ENCODE measurements around the gene PINLYP. TPM values are rescaled to one million over a fixed set of nuclear protein-coding genes. Genes with fewer than 3 reads are reported as not detected.

The PINLYP gene
- total RNA-seq, 1 experiment from 2014 or later: 0.17 TPM

GRCh38 chr19:43592800-43593350 lies 17.3 kb downstream of the PINLYP start:
- no TSS peak for BruUV-seq (replicated peaks)
- Histone ChIP-seq H3K36me3 (ENCODE audit: control insufficient read depth in 1 of 2, insufficient read depth in 2 of 2, low read length in 2 of 2) (peaks cover 8 to 9% of the 10 kb centered on the region in 2 experiments; a peak in 3 of 4 replicates), H3K27me3 (ENCODE audit: insufficient read depth, low read length) (no peaks in the 10 kb centered on the region), H2AFZ (ENCODE audit: low read depth, low read length, poor library complexity, severe bottlenecking) (no peak overlapping the region), H4K20me1 (ENCODE audit: insufficient read depth) (no peaks in the 10 kb centered on the region), H3K27ac (ENCODE audit: low read depth, low read length) (no peak overlapping the region), H3K4me2 (ENCODE audit: low read length) (no peak overlapping the region), H3K9me3 (ENCODE audit: control insufficient read depth in 1 of 2, insufficient read depth in 1 of 2, low read depth in 1 of 2, low read length in 2 of 2) (no peaks in the 10 kb centered on the region), H3K4me1 (ENCODE audit: control insufficient read depth in 1 of 2, insufficient read depth in 2 of 2, low read length in 2 of 2) (peaks cover 7 to 23% of the 10 kb centered on the region in 2 experiments; a peak in 3 of 4 replicates), H3K9ac (ENCODE audit: low read length) (no peak overlapping the region), H3K9me2 (ENCODE audit: insufficient read depth) (no peaks in the 10 kb centered on the region), H3K79me2 (ENCODE audit: insufficient read depth, low read length) (peaks cover 38% of the 10 kb centered on the region), H3K4me3 (replicated peaks in 1 of 2; ENCODE audit: low read depth in 1 of 2, low read length in 2 of 2) (no peak overlapping the region)
- POLR2A ChIA-PET: no interaction called here
- CTCF ChIA-PET: no interaction called here
- intact Hi-C loops (cut with micrococcal nuclease): loop anchor here (5.0 kb wide), 1 partner anchor 161 kb away; no protein-coding TSS in a partner anchor
- TF ChIP-seq ZFX (IDR thresholded peaks at IDR 0.05) (no peak), POLR2A (IDR thresholded peaks at IDR 0.05; ENCODE audit: borderline replicate concordance, extremely low read depth, insufficient read depth, insufficient read length) (no peak), EZH2 (IDR thresholded peaks at IDR 0.05) (no peak), ELF1 (IDR thresholded peaks at IDR 0.05; ENCODE audit: borderline replicate concordance, low read depth) (no peak), CBX3 (IDR thresholded peaks at IDR 0.05; ENCODE audit: low read depth) (no peak), ZBTB33 (IDR thresholded peaks at IDR 0.05; ENCODE audit: extremely low read depth, insufficient replicate concordance, low read length) (no peak), JUND (IDR thresholded peaks at IDR 0.05) (no peak), CEBPB (IDR thresholded peaks at IDR 0.05; ENCODE audit: low read depth) (no peak), CTCF (IDR thresholded peaks at IDR 0.05 in 2 of 3, conservative IDR thresholded peaks at IDR 0.05 in 1 of 3; ENCODE audit: borderline replicate concordance in 1 of 3, insufficient read depth in 1 of 3, low read depth in 2 of 3, low read length in 2 of 3) (no peak), EGR1 (IDR thresholded peaks at IDR 0.05; ENCODE audit: low read depth) (no peak), SRF (IDR thresholded peaks at IDR 0.05; ENCODE audit: low read depth) (no peak), YY1 (IDR thresholded peaks at IDR 0.05; ENCODE audit: extremely low read depth, insufficient replicate concordance, low read depth, low read length) (no peak), REST (IDR thresholded peaks at IDR 0.05; ENCODE audit: low read depth) (no peak), FOSL1 (IDR thresholded peaks at IDR 0.05; ENCODE audit: low read depth) (no peak)
- RAD21 ChIA-PET (ENCODE audit: low non-redundant PET in 1 of 2, low total read pairs in 2 of 2, uncharacterized antibody in 2 of 2, unreplicated experiment in 2 of 2): interaction anchor here in 1 of 2 experiments (0.5 kb wide), 1 partner anchor 55 kb away, joined by 3 read pairs; no protein-coding TSS in a partner anchor
- DNase-seq (ENCODE audit: low read depth, low spot score) (no peak), ATAC-seq (no peak)

Data from HCT116 (cell line).